ENCODE results near the gene FASTKD3. TPM values are rescaled to one million over a fixed set of nuclear protein-coding genes. Genes with fewer than 3 reads are reported as not detected.

The FASTKD3 gene
- polyA plus RNA-seq, 3 donors, result 7.2 to 15.5 (median 10.7) TPM

DNA sequence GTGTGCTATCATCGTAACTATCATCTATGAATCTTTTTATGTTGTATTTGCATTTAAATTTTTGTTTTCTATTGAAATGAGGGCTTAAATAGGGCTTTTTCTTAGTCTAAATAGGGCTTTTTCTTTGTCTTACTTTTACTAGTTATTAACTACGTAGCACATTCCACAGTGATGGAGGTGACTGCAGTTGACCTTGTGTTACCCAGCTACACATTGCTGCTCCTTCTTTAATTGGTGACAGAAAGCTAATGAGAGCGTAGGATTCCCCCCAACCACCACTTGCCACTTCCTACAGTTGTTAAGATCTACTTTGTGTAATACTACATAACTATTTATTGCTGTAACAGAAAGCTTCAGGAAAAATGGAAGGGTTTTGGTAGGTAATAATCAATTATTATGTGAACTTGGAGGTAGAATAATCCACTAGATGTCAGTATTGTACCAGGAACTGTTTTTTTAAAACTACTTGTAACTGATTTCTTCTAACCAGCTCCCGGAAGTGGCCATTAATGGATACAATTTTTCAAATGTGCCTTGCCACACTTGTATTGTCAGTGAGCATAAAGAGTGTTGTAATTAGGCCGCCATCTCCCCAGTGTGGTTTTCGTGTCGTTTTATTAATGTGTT is 18.1 kb upstream of the FASTKD3 start:
- peaks cover 76 to 93% of the 10 kb centered on the region in 2 donors for H3K36me3 ChIP-seq (replicated peaks in 1 of 2; ENCODE audit: control insufficient read depth in 1 of 2, insufficient read depth in 2 of 2, low read length in 2 of 2)
- WGBS (ENCODE audit: insufficient coverage), result 100% methylated on average over 1 of the region's 7 CpGs
- Mint-ChIP-seq H3K4me3 (no peak overlapping the region), H3K27me3 (ENCODE audit: low read depth in 3 of 3) (no peaks in the 10 kb centered on the region), H3K36me3 (peaks cover 68 to 91% of the 10 kb centered on the region in 2 donors), H3K27ac (no peak overlapping the region), H3K9me3 (peaks cover 0 to 3% (median 0%) of the 10 kb centered on the region in 7 donors), H3K4me1 (peaks cover 10% of the 10 kb centered on the region)
- peaks cover 0 to 11% of the 10 kb centered on the region in 2 donors for H3K4me1 ChIP-seq (ENCODE audit: control insufficient read depth in 1 of 2, insufficient read depth in 2 of 2, low read length in 2 of 2)
- no peaks in the 10 kb centered on the region for H3K27me3 ChIP-seq (ENCODE audit: control insufficient read depth in 2 of 2, insufficient read depth in 2 of 2, low read length in 2 of 2)
- H4K20me1 ChIP-seq (ENCODE audit: insufficient read depth, low read length), result peaks cover 3% of the 10 kb centered on the region
- peak in 2 of 3 donors; percentile 15 to 35 for DNase-seq
- H3K4me2 ChIP-seq (replicated peaks; ENCODE audit: extremely low read depth, low read length, poor library complexity, severe bottlenecking), result no peak overlapping the region
- no peak overlapping the region for H3K27ac ChIP-seq (ENCODE audit: low read depth in 1 of 2, low read length in 2 of 2)
- no peaks in the 10 kb centered on the region for H3K9me3 ChIP-seq (replicated peaks in 1 of 2; ENCODE audit: control insufficient read depth in 1 of 2, insufficient read depth in 1 of 2, low read length in 2 of 2)
- H3K4me3 ChIP-seq (replicated peaks in 1 of 3; ENCODE audit: low read depth in 2 of 3, low read length in 3 of 3), result no peak overlapping the region
- no peaks in the 10 kb centered on the region for H3K79me2 ChIP-seq (ENCODE audit: insufficient read depth, low read length)
- no peak overlapping the region for H3K9ac ChIP-seq (ENCODE audit: insufficient read depth, low read length, poor library complexity, severe bottlenecking)
- no peak overlapping the region for H2AFZ ChIP-seq (ENCODE audit: insufficient read depth, low read depth, low read length, poor library complexity, severe bottlenecking)
- intact Hi-C loops (cut with micrococcal nuclease), result no loop called here
- peak; percentile 60 for TF ChIP-seq CTCF (IDR thresholded peaks at IDR 0.05)

GRCh38 chr5:7884491-7885267 is 15.8 kb upstream of the FASTKD3 start:
- no peak overlapping the region for H3K4me2 ChIP-seq (replicated peaks; ENCODE audit: extremely low read depth, low read length, poor library complexity, severe bottlenecking)
- H3K79me2 ChIP-seq (ENCODE audit: insufficient read depth, low read length), result peaks cover 13% of the 10 kb centered on the region
- TF ChIP-seq CTCF (IDR thresholded peaks at IDR 0.05), result no peak
- Mint-ChIP-seq H3K27ac (peak overlapping the region in 1 of 7 donors; percentile 0), H3K36me3 (peaks cover 72 to 93% of the 10 kb centered on the region in 2 donors), H3K4me3 (no peak overlapping the region), H3K27me3 (ENCODE audit: low read depth in 3 of 3) (no peaks in the 10 kb centered on the region), H3K9me3 (no peaks in the 10 kb centered on the region), H3K4me1 (peaks cover 24% of the 10 kb centered on the region)
- H3K36me3 ChIP-seq (replicated peaks in 1 of 2; ENCODE audit: control insufficient read depth in 1 of 2, insufficient read depth in 2 of 2, low read length in 2 of 2), result peaks cover 75 to 95% of the 10 kb centered on the region in 2 donors
- no peak overlapping the region for H3K4me3 ChIP-seq (replicated peaks in 1 of 3; ENCODE audit: low read depth in 2 of 3, low read length in 3 of 3)
- intact Hi-C loops (cut with micrococcal nuclease), result no loop called here
- peaks cover 2 to 17% of the 10 kb centered on the region in 2 donors for H3K4me1 ChIP-seq (ENCODE audit: control insufficient read depth in 1 of 2, insufficient read depth in 2 of 2, low read length in 2 of 2)
- no peaks in the 10 kb centered on the region for H3K9me3 ChIP-seq (replicated peaks in 1 of 2; ENCODE audit: control insufficient read depth in 1 of 2, insufficient read depth in 1 of 2, low read length in 2 of 2)
- no peaks in the 10 kb centered on the region for H3K27me3 ChIP-seq (ENCODE audit: control insufficient read depth in 2 of 2, insufficient read depth in 2 of 2, low read length in 2 of 2)
- no peak for DNase-seq
- no peak overlapping the region for H2AFZ ChIP-seq (ENCODE audit: insufficient read depth, low read depth, low read length, poor library complexity, severe bottlenecking)
- H3K9ac ChIP-seq (ENCODE audit: insufficient read depth, low read length, poor library complexity, severe bottlenecking), result no peak overlapping the region
- no peak overlapping the region for H3K27ac ChIP-seq (ENCODE audit: low read depth in 1 of 2, low read length in 2 of 2)
- WGBS (ENCODE audit: insufficient coverage), result no CpG with 5 or more reads among the region's 5 CpGs
- H4K20me1 ChIP-seq (ENCODE audit: insufficient read depth, low read length), result peaks cover 3% of the 10 kb centered on the region
